Type B pancreatic cell (in vitro differentiated cells): ENCODE measurements around the gene CLEC17A. TPM values are rescaled to one million over a fixed set of nuclear protein-coding genes. Genes with fewer than 3 reads are reported as not detected.

Source experiments
- DNase-seq: peaks from one replicate; pipeline ENCODE4 v3.0.0; 2021; ENCODE audit warnings: mixed read lengths; ENCODE audit not compliant: unreplicated experiment; ENCODE audit errors: extremely low spot score
- H3K27ac Mint-ChIP-seq: 2 replicates; pipeline ENCODE4 v1.8.0; 2021; ENCODE audit warnings: mild to moderate bottlenecking, mixed read lengths
- H3K27me3 Mint-ChIP-seq: 2 replicates; pipeline ENCODE4 v1.8.0; 2021; ENCODE audit warnings: mixed read lengths
- H3K36me3 Mint-ChIP-seq: 2 replicates; pipeline ENCODE4 v1.8.0; 2021; ENCODE audit warnings: mixed read lengths
- H3K4me1 Mint-ChIP-seq: one replicate; pipeline ENCODE4 v1.8.0; 2021; ENCODE audit warnings: mixed read lengths; ENCODE audit not compliant: unreplicated experiment
- H3K4me3 Mint-ChIP-seq: 2 replicates; pipeline ENCODE4 v1.8.0; 2021; ENCODE audit warnings: mild to moderate bottlenecking, mixed read lengths
- H3K9me3 Mint-ChIP-seq: 2 replicates; pipeline ENCODE4 v1.8.0; 2021; ENCODE audit warnings: mixed read lengths
- CTCF ChIP-seq: fragments of 200-600 bp; sonication (generic); conservative IDR thresholded peaks from 2 replicates; pipeline ENCODE4 v1.5.0; 2021; ENCODE audit warnings: antibody characterized with exemption, mild to moderate bottlenecking
- total RNA-seq: library from RNA; stranded (reverse); gene quantifications from 2 replicates; pipeline ENCODE4 v1.2.1, GENCODE V29; 2021; ENCODE audit warnings: low replicate concordance

The CLEC17A gene
- total RNA-seq, 1 donor from 2014 or later, result not detected

GRCh38 chr19:14555918-14556661, 26.8 kb upstream of the CLEC17A start:
- H3K27ac Mint-ChIP-seq, result peak overlapping the region; percentile 81
- no peaks in the 10 kb centered on the region for H3K9me3 Mint-ChIP-seq
- peak overlapping the region; percentile 45 for H3K4me3 Mint-ChIP-seq
- peaks cover 14% of the 10 kb centered on the region for H3K4me1 Mint-ChIP-seq
- no peak for DNase-seq
- H3K36me3 Mint-ChIP-seq, result no peaks in the 10 kb centered on the region
- TF ChIP-seq CTCF, result no peak
- no peaks in the 10 kb centered on the region for H3K27me3 Mint-ChIP-seq

- peaks cover 17% of the 10 kb centered on the region for H3K4me1 Mint-ChIP-seq
- H3K4me3 Mint-ChIP-seq, result peak overlapping the region; percentile 45
- H3K27me3 Mint-ChIP-seq, result no peaks in the 10 kb centered on the region
- TF ChIP-seq CTCF, result peak; percentile 96
- no peaks in the 10 kb centered on the region for H3K9me3 Mint-ChIP-seq
- H3K27ac Mint-ChIP-seq, result peak overlapping the region; percentile 81
- no peaks in the 10 kb centered on the region for H3K36me3 Mint-ChIP-seq
- DNase-seq, result no peak
These were observed 26.2 kb upstream of the CLEC17A start for GRCh38 chr19:14556662-14557188.

GRCh38 chr19:14558370-14559066, 24.4 kb upstream of the CLEC17A start:
- H3K27me3 Mint-ChIP-seq, result no peaks in the 10 kb centered on the region
- no peak for DNase-seq
- no peak for TF ChIP-seq CTCF
- no peak overlapping the region for H3K27ac Mint-ChIP-seq
- H3K9me3 Mint-ChIP-seq, result no peaks in the 10 kb centered on the region
- peaks cover 19% of the 10 kb centered on the region for H3K4me1 Mint-ChIP-seq
- no peaks in the 10 kb centered on the region for H3K36me3 Mint-ChIP-seq
- no peak overlapping the region for H3K4me3 Mint-ChIP-seq

GRCh38 chr19:14559916-14560775, 22.7 kb upstream of the CLEC17A start:
- H3K4me3 Mint-ChIP-seq, result no peak overlapping the region
- no peak for TF ChIP-seq CTCF
- H3K36me3 Mint-ChIP-seq, result peaks cover 3% of the 10 kb centered on the region
- no peaks in the 10 kb centered on the region for H3K9me3 Mint-ChIP-seq
- peaks cover 15% of the 10 kb centered on the region for H3K4me1 Mint-ChIP-seq
- no peak overlapping the region for H3K27ac Mint-ChIP-seq
- DNase-seq, result no peak
- no peaks in the 10 kb centered on the region for H3K27me3 Mint-ChIP-seq

GRCh38 chr19:14560776-14561108, 22.1 kb upstream of the CLEC17A start:
- Mint-ChIP-seq H3K4me1 (peaks cover 14% of the 10 kb centered on the region), H3K9me3 (no peaks in the 10 kb centered on the region), H3K36me3 (peaks cover 3% of the 10 kb centered on the region), H3K4me3 (no peak overlapping the region), H3K27me3 (no peaks in the 10 kb centered on the region), H3K27ac (no peak overlapping the region)
- TF ChIP-seq CTCF, result no peak
- DNase-seq, result no peak
